GM23338 (cell line): Measurements from ENCODE around the gene DNM2. TPM values are rescaled to one million over a fixed set of nuclear protein-coding genes. Genes with fewer than 3 reads are reported as not detected.

Source experiments
- ATAC-seq: fragments of 200-7000 bp; cut with Tn5 transposase; 3 replicates; pipeline ENCODE4 v1.9.1; 2020
- DNase-seq: peaks from one replicate; pipeline ENCODE4 v3.0.0-alpha.2; 2015; ENCODE audit warnings: low spot score
- H2AFZ ChIP-seq: fragments of 200-600 bp; sonication (generic); 2 replicates; pipeline ENCODE4 v1.8.0; 2016; ENCODE audit warnings: antibody characterized with exemption, mild to moderate bottlenecking, moderate library complexity
- H3F3A ChIP-seq: fragments of 200-600 bp; sonication (generic); replicated peaks from 2 replicates; pipeline ENCODE4 v1.8.0; 2017; ENCODE audit warnings: antibody characterized with exemption, mixed run types, low read depth
- H3K27ac ChIP-seq: fragments of 200-600 bp; sonication (generic); 2 replicates; pipeline ENCODE4 v1.6.1; 2016; ENCODE audit warnings: low read depth
- H3K27me3 ChIP-seq: fragments of 200-600 bp; sonication (generic); 2 replicates; pipeline ENCODE4 v1.8.0; 2016; ENCODE audit warnings: mild to moderate bottlenecking, mixed run types, moderate library complexity; ENCODE audit not compliant: insufficient read depth
- H3K36me3 ChIP-seq: fragments of 200-600 bp; sonication (generic); 2 replicates; pipeline ENCODE4 v1.8.0; 2016; ENCODE audit warnings: mild to moderate bottlenecking; ENCODE audit not compliant: insufficient read depth
- H3K4me1 ChIP-seq: fragments of 200-600 bp; sonication (generic); 2 replicates; pipeline ENCODE4 v1.8.0; 2016; ENCODE audit warnings: mild to moderate bottlenecking, moderate library complexity; ENCODE audit not compliant: insufficient read depth
- H3K4me2 ChIP-seq: fragments of 200-600 bp; sonication (generic); 2 replicates; pipeline ENCODE4 v1.7.1; 2017; ENCODE audit warnings: mixed run types
- H3K4me3 ChIP-seq: fragments of 200-600 bp; sonication (generic); 2 replicates; pipeline ENCODE4 v1.6.1; 2016; ENCODE audit warnings: mixed run types
- H3K79me2 ChIP-seq: fragments of 200-600 bp; sonication (generic); replicated peaks from 2 replicates; pipeline ENCODE4 v1.8.0; 2017; ENCODE audit warnings: mild to moderate bottlenecking; ENCODE audit not compliant: insufficient read depth
- H3K9me2 ChIP-seq: fragments of 200-600 bp; sonication (generic); 2 replicates; pipeline ENCODE4 v1.8.0; 2017; ENCODE audit not compliant: insufficient read depth
- H4K20me1 ChIP-seq: fragments of 200-600 bp; sonication (generic); replicated peaks from 2 replicates; pipeline ENCODE4 v1.8.0; 2017; ENCODE audit warnings: mild to moderate bottlenecking; ENCODE audit not compliant: insufficient read depth
- H3K27ac Mint-ChIP-seq: 2 replicates; pipeline ENCODE4 v1.8.0; 2020; ENCODE audit warnings: inconsistent platforms, mild to moderate bottlenecking, moderate library complexity, mixed read lengths
- H3K27me3 Mint-ChIP-seq: 3 replicates; pipeline ENCODE4 v1.8.0; 2022; ENCODE audit warnings: low read depth, mild to moderate bottlenecking, moderate library complexity, mixed read lengths, inconsistent platforms; ENCODE audit not compliant: insufficient read depth, poor library complexity
- H3K36me3 Mint-ChIP-seq: 3 replicates; pipeline ENCODE4 v1.8.0; 2021; ENCODE audit warnings: low read depth, mild to moderate bottlenecking, inconsistent platforms, moderate library complexity, mixed read lengths
- H3K4me1 Mint-ChIP-seq: 3 replicates; pipeline ENCODE4 v1.8.0; 2020; ENCODE audit warnings: mild to moderate bottlenecking, inconsistent platforms, mixed read lengths
- H3K4me3 Mint-ChIP-seq: 3 replicates; pipeline ENCODE4 v1.8.0; 2021; ENCODE audit warnings: moderate library complexity, mild to moderate bottlenecking, inconsistent platforms, mixed read lengths
- H3K9me3 Mint-ChIP-seq: 3 replicates; pipeline ENCODE4 v1.8.0; 2020; ENCODE audit warnings: moderate library complexity, mild to moderate bottlenecking, inconsistent platforms, mixed read lengths
- CREB1 ChIP-seq: fragments of 250-450 bp; sonication (Bioruptor Pico); IDR thresholded peaks from 2 replicates; pipeline ENCODE4 v1.5.0; 2020; ENCODE audit warnings: low read depth, mild to moderate bottlenecking, moderate library complexity
- EZH2 ChIP-seq: fragments of 200-600 bp; sonication (generic); IDR thresholded peaks from one replicate; pipeline ENCODE4 v1.8.0; 2017; ENCODE audit warnings: antibody characterized with exemption, mild to moderate bottlenecking, low read depth; ENCODE audit not compliant: unreplicated experiment
- EZH2phosphoT487 ChIP-seq: fragments of 200-600 bp; sonication (generic); IDR thresholded peaks from one replicate; pipeline ENCODE4 v1.8.1; 2018; ENCODE audit warnings: antibody characterized with exemption; ENCODE audit not compliant: unreplicated experiment
- JUNB ChIP-seq: IDR thresholded peaks from one replicate; pipeline ENCODE4 v1.6.1; 2016; ENCODE audit warnings: antibody characterized with exemption; ENCODE audit not compliant: unreplicated experiment
- NANOG ChIP-seq: IDR thresholded peaks from 2 replicates; pipeline ENCODE4 v1.6.1; 2016; ENCODE audit warnings: antibody characterized with exemption, borderline replicate concordance
- POLR2AphosphoS5 ChIP-seq: IDR thresholded peaks from 2 replicates; pipeline ENCODE4 v1.6.1; 2016; ENCODE audit warnings: antibody characterized with exemption, low read depth
- STAT1 ChIP-seq: IDR thresholded peaks from one replicate; pipeline ENCODE4 v1.6.1; 2016; ENCODE audit warnings: antibody characterized with exemption; ENCODE audit not compliant: unreplicated experiment
- ZNF114 ChIP-seq: fragments of 250-450 bp; sonication (Bioruptor Pico); IDR thresholded peaks from 2 replicates; pipeline ENCODE4 v1.5.0; 2020; ENCODE audit warnings: mild to moderate bottlenecking, moderate library complexity
- ZNF331 ChIP-seq: fragments of 250-450 bp; sonication (Bioruptor Pico); IDR thresholded peaks from 2 replicates; pipeline ENCODE4 v1.5.0; 2020; ENCODE audit warnings: low read depth, mild to moderate bottlenecking, moderate library complexity
- polyA plus RNA-seq: library from polyadenylated mRNA; unstranded; fragments of >200 nt; fragmentation: Nextera tagmentation; extraction: Ambion mirVana; gene quantifications from 2 replicates; pipeline ENCODE4 v1.2.1, GENCODE V29; 2016
- total RNA-seq: library from RNA; depleted of rRNA; stranded (reverse); fragments of >200 nt; shearing (Covaris generic); gene quantifications from 2 replicates; pipeline ENCODE4 v1.2.3, GENCODE V29; 2014
- TF ChIP-seq, protein P1 (sequence below), 2 experiments: fragments of 200-600 bp in 1 of 2; sonication (generic) in 1 of 2; conservative IDR thresholded peaks; 2 replicates each; pipeline versions ENCODE4 v1.5.1 to v1.6.1; 2016 to 2017; ENCODE audit warnings: antibody characterized with exemption in 2 of 2, low read depth in 2 of 2, mild to moderate bottlenecking in 2 of 2, moderate library complexity in 1 of 2
- TF ChIP-seq, protein P2 (sequence below): IDR thresholded peaks from 2 replicates; pipeline ENCODE4 v1.6.1; 2016; ENCODE audit warnings: antibody characterized with exemption
- TF ChIP-seq, protein P3 (sequence below): fragments of 250-450 bp; sonication (Bioruptor Pico); IDR thresholded peaks from 2 replicates; pipeline ENCODE4 v1.5.0; 2020; ENCODE audit warnings: mild to moderate bottlenecking, moderate library complexity
- TF ChIP-seq, protein P4 (sequence below): IDR thresholded peaks from one replicate; pipeline ENCODE4 v1.6.1; 2018; ENCODE audit warnings: antibody characterized with exemption; ENCODE audit not compliant: unreplicated experiment

Gene DNM2
- total and polyA plus RNA-seq, 2 experiments from 2014 or later: 40.7 to 138 TPM

DNA sequence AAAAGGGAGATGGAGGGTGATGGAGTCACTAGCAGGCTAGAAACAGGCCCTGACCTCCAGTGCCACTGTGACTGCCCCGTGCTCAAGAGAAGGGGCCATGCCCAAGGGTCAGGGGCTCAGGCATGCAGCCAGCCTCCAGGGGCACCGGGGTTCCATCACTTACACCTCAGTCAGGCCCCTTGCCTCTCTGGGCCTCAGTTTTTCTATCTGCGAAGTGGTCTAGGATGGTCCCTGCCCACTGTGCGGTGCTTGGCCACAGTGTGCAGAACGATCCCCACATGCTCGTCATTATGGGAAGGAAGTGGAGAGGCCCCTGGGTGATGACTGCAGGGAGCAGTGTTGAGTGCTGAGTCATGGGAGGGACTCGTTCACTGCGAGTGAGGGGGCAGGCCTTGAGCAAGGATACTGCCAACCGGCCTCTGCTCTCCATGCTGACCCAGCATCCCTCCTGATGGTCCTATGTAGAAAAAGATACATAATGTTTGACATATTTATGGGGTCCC, 95.1 kb downstream of the DNM2 start:
- no peak overlapping the region for H2AFZ ChIP-seq

More for the DNA sequence above, 95.1 kb downstream of the DNM2 start:
- no peak overlapping the region for H3K4me3 ChIP-seq
- H3K4me1 ChIP-seq: no peaks in the 10 kb centered on the region
- ATAC-seq: no peak
- TF ChIP-seq, protein P1, sequence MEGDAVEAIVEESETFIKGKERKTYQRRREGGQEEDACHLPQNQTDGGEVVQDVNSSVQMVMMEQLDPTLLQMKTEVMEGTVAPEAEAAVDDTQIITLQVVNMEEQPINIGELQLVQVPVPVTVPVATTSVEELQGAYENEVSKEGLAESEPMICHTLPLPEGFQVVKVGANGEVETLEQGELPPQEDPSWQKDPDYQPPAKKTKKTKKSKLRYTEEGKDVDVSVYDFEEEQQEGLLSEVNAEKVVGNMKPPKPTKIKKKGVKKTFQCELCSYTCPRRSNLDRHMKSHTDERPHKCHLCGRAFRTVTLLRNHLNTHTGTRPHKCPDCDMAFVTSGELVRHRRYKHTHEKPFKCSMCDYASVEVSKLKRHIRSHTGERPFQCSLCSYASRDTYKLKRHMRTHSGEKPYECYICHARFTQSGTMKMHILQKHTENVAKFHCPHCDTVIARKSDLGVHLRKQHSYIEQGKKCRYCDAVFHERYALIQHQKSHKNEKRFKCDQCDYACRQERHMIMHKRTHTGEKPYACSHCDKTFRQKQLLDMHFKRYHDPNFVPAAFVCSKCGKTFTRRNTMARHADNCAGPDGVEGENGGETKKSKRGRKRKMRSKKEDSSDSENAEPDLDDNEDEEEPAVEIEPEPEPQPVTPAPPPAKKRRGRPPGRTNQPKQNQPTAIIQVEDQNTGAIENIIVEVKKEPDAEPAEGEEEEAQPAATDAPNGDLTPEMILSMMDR (conservative IDR thresholded peaks at IDR 0.05; ENCODE audit: low read depth in 2 of 2): no peak
- TF ChIP-seq JUNB (no peak), CREB1 (CRISPR knock-in tag) (no peak), STAT1 (no peak), EZH2 (no peak), ZNF331 (CRISPR knock-in tag) (no peak), ZNF114 (no peak), EZH2phosphoT487 (no peak), NANOG (no peak), POLR2AphosphoS5 (no peak)
- TF ChIP-seq, protein P2, sequence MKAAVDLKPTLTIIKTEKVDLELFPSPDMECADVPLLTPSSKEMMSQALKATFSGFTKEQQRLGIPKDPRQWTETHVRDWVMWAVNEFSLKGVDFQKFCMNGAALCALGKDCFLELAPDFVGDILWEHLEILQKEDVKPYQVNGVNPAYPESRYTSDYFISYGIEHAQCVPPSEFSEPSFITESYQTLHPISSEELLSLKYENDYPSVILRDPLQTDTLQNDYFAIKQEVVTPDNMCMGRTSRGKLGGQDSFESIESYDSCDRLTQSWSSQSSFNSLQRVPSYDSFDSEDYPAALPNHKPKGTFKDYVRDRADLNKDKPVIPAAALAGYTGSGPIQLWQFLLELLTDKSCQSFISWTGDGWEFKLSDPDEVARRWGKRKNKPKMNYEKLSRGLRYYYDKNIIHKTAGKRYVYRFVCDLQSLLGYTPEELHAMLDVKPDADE: no peak
- TF ChIP-seq, protein P3, sequence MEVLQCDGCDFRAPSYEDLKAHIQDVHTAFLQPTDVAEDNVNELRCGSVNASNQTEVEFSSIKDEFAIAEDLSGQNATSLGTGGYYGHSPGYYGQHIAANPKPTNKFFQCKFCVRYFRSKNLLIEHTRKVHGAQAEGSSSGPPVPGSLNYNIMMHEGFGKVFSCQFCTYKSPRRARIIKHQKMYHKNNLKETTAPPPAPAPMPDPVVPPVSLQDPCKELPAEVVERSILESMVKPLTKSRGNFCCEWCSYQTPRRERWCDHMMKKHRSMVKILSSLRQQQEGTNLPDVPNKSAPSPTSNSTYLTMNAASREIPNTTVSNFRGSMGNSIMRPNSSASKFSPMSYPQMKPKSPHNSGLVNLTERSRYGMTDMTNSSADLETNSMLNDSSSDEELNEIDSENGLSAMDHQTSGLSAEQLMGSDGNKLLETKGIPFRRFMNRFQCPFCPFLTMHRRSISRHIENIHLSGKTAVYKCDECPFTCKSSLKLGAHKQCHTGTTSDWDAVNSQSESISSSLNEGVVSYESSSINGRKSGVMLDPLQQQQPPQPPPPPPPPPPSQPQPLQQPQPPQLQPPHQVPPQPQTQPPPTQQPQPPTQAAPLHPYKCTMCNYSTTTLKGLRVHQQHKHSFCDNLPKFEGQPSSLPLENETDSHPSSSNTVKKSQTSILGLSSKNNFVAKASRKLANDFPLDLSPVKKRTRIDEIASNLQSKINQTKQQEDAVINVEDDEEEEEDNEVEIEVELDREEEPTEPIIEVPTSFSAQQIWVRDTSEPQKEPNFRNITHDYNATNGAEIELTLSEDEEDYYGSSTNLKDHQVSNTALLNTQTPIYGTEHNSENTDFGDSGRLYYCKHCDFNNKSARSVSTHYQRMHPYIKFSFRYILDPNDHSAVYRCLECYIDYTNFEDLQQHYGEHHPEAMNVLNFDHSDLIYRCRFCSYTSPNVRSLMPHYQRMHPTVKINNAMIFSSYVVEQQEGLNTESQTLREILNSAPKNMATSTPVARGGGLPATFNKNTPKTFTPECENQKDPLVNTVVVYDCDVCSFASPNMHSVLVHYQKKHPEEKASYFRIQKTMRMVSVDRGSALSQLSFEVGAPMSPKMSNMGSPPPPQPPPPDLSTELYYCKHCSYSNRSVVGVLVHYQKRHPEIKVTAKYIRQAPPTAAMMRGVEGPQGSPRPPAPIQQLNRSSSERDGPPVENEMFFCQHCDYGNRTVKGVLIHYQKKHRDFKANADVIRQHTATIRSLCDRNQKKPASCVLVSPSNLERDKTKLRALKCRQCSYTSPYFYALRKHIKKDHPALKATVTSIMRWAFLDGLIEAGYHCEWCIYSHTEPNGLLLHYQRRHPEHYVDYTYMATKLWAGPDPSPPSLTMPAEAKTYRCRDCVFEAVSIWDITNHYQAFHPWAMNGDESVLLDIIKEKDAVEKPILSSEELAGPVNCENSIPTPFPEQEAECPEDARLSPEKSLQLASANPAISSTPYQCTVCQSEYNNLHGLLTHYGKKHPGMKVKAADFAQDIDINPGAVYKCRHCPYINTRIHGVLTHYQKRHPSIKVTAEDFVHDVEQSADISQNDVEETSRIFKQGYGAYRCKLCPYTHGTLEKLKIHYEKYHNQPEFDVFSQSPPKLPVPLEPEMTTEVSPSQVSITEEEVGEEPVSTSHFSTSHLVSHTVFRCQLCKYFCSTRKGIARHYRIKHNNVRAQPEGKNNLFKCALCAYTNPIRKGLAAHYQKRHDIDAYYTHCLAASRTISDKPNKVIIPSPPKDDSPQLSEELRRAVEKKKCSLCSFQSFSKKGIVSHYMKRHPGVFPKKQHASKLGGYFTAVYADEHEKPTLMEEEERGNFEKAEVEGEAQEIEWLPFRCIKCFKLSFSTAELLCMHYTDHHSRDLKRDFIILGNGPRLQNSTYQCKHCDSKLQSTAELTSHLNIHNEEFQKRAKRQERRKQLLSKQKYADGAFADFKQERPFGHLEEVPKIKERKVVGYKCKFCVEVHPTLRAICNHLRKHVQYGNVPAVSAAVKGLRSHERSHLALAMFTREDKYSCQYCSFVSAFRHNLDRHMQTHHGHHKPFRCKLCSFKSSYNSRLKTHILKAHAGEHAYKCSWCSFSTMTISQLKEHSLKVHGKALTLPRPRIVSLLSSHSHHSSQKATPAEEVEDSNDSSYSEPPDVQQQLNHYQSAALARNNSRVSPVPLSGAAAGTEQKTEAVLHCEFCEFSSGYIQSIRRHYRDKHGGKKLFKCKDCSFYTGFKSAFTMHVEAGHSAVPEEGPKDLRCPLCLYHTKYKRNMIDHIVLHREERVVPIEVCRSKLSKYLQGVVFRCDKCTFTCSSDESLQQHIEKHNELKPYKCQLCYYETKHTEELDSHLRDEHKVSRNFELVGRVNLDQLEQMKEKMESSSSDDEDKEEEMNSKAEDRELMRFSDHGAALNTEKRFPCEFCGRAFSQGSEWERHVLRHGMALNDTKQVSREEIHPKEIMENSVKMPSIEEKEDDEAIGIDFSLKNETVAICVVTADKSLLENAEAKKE: no peak
- TF ChIP-seq, protein P4, sequence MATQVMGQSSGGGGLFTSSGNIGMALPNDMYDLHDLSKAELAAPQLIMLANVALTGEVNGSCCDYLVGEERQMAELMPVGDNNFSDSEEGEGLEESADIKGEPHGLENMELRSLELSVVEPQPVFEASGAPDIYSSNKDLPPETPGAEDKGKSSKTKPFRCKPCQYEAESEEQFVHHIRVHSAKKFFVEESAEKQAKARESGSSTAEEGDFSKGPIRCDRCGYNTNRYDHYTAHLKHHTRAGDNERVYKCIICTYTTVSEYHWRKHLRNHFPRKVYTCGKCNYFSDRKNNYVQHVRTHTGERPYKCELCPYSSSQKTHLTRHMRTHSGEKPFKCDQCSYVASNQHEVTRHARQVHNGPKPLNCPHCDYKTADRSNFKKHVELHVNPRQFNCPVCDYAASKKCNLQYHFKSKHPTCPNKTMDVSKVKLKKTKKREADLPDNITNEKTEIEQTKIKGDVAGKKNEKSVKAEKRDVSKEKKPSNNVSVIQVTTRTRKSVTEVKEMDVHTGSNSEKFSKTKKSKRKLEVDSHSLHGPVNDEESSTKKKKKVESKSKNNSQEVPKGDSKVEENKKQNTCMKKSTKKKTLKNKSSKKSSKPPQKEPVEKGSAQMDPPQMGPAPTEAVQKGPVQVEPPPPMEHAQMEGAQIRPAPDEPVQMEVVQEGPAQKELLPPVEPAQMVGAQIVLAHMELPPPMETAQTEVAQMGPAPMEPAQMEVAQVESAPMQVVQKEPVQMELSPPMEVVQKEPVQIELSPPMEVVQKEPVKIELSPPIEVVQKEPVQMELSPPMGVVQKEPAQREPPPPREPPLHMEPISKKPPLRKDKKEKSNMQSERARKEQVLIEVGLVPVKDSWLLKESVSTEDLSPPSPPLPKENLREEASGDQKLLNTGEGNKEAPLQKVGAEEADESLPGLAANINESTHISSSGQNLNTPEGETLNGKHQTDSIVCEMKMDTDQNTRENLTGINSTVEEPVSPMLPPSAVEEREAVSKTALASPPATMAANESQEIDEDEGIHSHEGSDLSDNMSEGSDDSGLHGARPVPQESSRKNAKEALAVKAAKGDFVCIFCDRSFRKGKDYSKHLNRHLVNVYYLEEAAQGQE: no peak
- Mint-ChIP-seq H3K9me3 (no peaks in the 10 kb centered on the region), H3K27ac (peak overlapping the region; percentile 76), H3K27me3 (peaks cover 10% of the 10 kb centered on the region), H3K36me3 (peaks cover 26% of the 10 kb centered on the region), H3K4me3 (no peak overlapping the region), H3K4me1 (no peaks in the 10 kb centered on the region)
- H3K27ac ChIP-seq: no peak overlapping the region
- H3K79me2 ChIP-seq: no peaks in the 10 kb centered on the region
- H3K27me3 ChIP-seq: no peaks in the 10 kb centered on the region
- H3F3A ChIP-seq: no peaks in the 10 kb centered on the region
- H3K4me2 ChIP-seq: no peak overlapping the region
- no peaks in the 10 kb centered on the region for H3K9me2 ChIP-seq
- no peak for DNase-seq
- no peaks in the 10 kb centered on the region for H4K20me1 ChIP-seq
- H3K36me3 ChIP-seq: no peaks in the 10 kb centered on the region; the same call in 1 of the 2 replicates
